SK-N-SH treated with all-trans-retinoic acid at 6 μM for 48 hours (cell line): ENCODE data around the gene NAGPA.

Experiments used
- ATAC-seq: fragments of 200-7000 bp; cut with Tn5 transposase; 3 replicates; pipeline ENCODE4 v1.9.1; 2020; ENCODE audit warnings: mild to moderate bottlenecking, moderate library complexity
- ARNTL ChIP-seq: fragments of 450-650 bp; formaldehyde crosslinking; IDR thresholded peaks from 2 replicates; pipeline ENCODE4 v1.5.0; 2020; ENCODE audit warnings: low read depth, mild to moderate bottlenecking, moderate library complexity, borderline replicate concordance
- BACH2 ChIP-seq: fragments of 250-450 bp; sonication (Bioruptor Pico); IDR thresholded peaks from 2 replicates; pipeline ENCODE4 v1.9.0; 2021; ENCODE audit warnings: mild to moderate bottlenecking, borderline replicate concordance
- CREB5 ChIP-seq: fragments of 250-450 bp; sonication (Bioruptor Pico); IDR thresholded peaks from 2 replicates; pipeline ENCODE4 v1.5.1; 2020; ENCODE audit warnings: low read depth, mild to moderate bottlenecking, moderate library complexity
- CSDC2 ChIP-seq: fragments of 250-450 bp; sonication (Bioruptor Pico); IDR thresholded peaks from 2 replicates; pipeline ENCODE4 v1.5.0; 2020; ENCODE audit warnings: mild to moderate bottlenecking, moderate library complexity
- GLIS3 ChIP-seq: fragments of 250-450 bp; sonication (Bioruptor Pico); IDR thresholded peaks from 2 replicates; pipeline ENCODE4 v1.5.0; 2020; ENCODE audit warnings: mild to moderate bottlenecking, moderate library complexity
- ISL1 ChIP-seq: fragments of 250-450 bp; sonication (Bioruptor Pico); IDR thresholded peaks from 2 replicates; pipeline ENCODE4 v2.1.2; 2022; ENCODE audit warnings: mild to moderate bottlenecking, moderate library complexity
- OSR1 ChIP-seq: fragments of 250-450 bp; sonication (Bioruptor Pico); IDR thresholded peaks from 2 replicates; pipeline ENCODE4 v1.8.0; 2022; ENCODE audit warnings: moderate library complexity, mild to moderate bottlenecking, inconsistent platforms
- PPARA ChIP-seq: fragments of 250-450 bp; sonication (Bioruptor Pico); IDR thresholded peaks from 2 replicates; pipeline ENCODE4 v1.5.0; 2020; ENCODE audit warnings: mild to moderate bottlenecking, borderline replicate concordance
- RARB ChIP-seq: fragments of 250-450 bp; sonication (Bioruptor Pico); IDR thresholded peaks from 2 replicates; pipeline ENCODE4 v1.8.0; 2021; ENCODE audit warnings: mild to moderate bottlenecking, moderate library complexity
- SNAI2 ChIP-seq: fragments of 250-450 bp; sonication (Bioruptor Pico); IDR thresholded peaks from 2 replicates; pipeline ENCODE4 v1.5.0; 2020; ENCODE audit warnings: mild to moderate bottlenecking, moderate library complexity
- TCF4 ChIP-seq: fragments of 250-450 bp; sonication (Bioruptor Pico); IDR thresholded peaks from 2 replicates; pipeline ENCODE4 v1.8.0; 2021; ENCODE audit warnings: mild to moderate bottlenecking, moderate library complexity, borderline replicate concordance
- TOX ChIP-seq: fragments of 250-450 bp; sonication (Bioruptor Pico); IDR thresholded peaks from 2 replicates; pipeline ENCODE4 v1.8.0; 2021; ENCODE audit warnings: mild to moderate bottlenecking, moderate library complexity, borderline replicate concordance
- ZC3H10 ChIP-seq: fragments of 250-450 bp; sonication (Bioruptor Pico); IDR thresholded peaks from 2 replicates; pipeline ENCODE4 v1.5.1; 2021; ENCODE audit warnings: mild to moderate bottlenecking, moderate library complexity
- ZFP3 ChIP-seq: fragments of 250-450 bp; sonication (Bioruptor Pico); IDR thresholded peaks from 2 replicates; pipeline ENCODE4 v1.5.0; 2020; ENCODE audit warnings: mild to moderate bottlenecking, moderate library complexity
- ZFP30 ChIP-seq: fragments of 450-650 bp; formaldehyde crosslinking; IDR thresholded peaks from 2 replicates; pipeline ENCODE4 v1.5.0; 2022; ENCODE audit warnings: mild to moderate bottlenecking, moderate library complexity
- ZNF565 ChIP-seq: fragments of 450-650 bp; formaldehyde crosslinking; conservative IDR thresholded peaks from 2 replicates; pipeline ENCODE4 v1.5.0; 2020; ENCODE audit warnings: low read depth, mild to moderate bottlenecking, moderate library complexity
- ZNF70 ChIP-seq: fragments of 450-650 bp; formaldehyde crosslinking; IDR thresholded peaks from 2 replicates; pipeline ENCODE4 v1.5.0; 2020; ENCODE audit warnings: mild to moderate bottlenecking, moderate library complexity
- ZNF8 ChIP-seq: fragments of 450-650 bp; formaldehyde crosslinking; IDR thresholded peaks from 2 replicates; pipeline ENCODE4 v1.5.0; 2020; ENCODE audit warnings: mild to moderate bottlenecking, moderate library complexity
- TF ChIP-seq, protein P1 (sequence below): fragments of 250-450 bp; sonication (Bioruptor Pico); IDR thresholded peaks from 2 replicates; pipeline ENCODE4 v1.5.1; 2021; ENCODE audit warnings: mild to moderate bottlenecking, moderate library complexity
- TF ChIP-seq, protein P2 (sequence below): fragments of 250-450 bp; sonication (Bioruptor Pico); IDR thresholded peaks from 2 replicates; pipeline ENCODE4 v1.5.0; 2020; ENCODE audit warnings: mild to moderate bottlenecking, moderate library complexity
- TF ChIP-seq, protein P3 (sequence below): fragments of 250-450 bp; sonication (Bioruptor Pico); IDR thresholded peaks from 2 replicates; pipeline ENCODE4 v1.8.0; 2021; ENCODE audit warnings: low read depth, mild to moderate bottlenecking, moderate library complexity, borderline replicate concordance

The NAGPA gene

DNA sequence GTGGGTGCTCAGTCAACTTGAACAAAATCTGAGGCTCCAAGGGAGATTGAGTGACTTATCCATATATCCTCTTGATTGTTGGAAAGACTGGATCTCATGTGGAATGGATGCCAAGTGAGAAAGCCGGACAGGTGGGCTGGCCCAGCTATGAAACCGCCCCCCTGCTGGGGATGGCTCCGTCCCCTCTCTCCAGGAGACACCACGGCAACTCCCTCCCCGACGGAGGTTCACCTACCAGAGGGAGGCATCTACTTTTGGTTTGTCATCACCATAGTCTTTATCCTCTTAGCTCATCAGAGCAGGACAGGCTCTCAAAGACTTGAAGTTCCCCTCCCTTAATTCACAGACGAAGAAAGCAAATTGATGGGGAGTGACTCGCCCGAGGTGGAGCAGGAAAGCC, 36.1 kb upstream of the NAGPA start:
- TF ChIP-seq TOX (CRISPR knock-in tag) (no peak), SNAI2 (CRISPR knock-in tag) (no peak), ZFP3 (no peak), PPARA (no peak), CREB5 (CRISPR knock-in tag) (no peak), RARB (CRISPR knock-in tag) (no peak), TCF4 (CRISPR knock-in tag) (no peak), ZC3H10 (no peak), OSR1 (CRISPR knock-in tag) (no peak), CSDC2 (no peak), ISL1 (CRISPR knock-in tag) (no peak), ZNF8 (CRISPR knock-in tag) (no peak), ZFP30 (CRISPR knock-in tag) (no peak), ARNTL (no peak), ZNF70 (no peak), GLIS3 (CRISPR knock-in tag) (no peak), ZNF565 (no peak)
- TF ChIP-seq, protein P1, sequence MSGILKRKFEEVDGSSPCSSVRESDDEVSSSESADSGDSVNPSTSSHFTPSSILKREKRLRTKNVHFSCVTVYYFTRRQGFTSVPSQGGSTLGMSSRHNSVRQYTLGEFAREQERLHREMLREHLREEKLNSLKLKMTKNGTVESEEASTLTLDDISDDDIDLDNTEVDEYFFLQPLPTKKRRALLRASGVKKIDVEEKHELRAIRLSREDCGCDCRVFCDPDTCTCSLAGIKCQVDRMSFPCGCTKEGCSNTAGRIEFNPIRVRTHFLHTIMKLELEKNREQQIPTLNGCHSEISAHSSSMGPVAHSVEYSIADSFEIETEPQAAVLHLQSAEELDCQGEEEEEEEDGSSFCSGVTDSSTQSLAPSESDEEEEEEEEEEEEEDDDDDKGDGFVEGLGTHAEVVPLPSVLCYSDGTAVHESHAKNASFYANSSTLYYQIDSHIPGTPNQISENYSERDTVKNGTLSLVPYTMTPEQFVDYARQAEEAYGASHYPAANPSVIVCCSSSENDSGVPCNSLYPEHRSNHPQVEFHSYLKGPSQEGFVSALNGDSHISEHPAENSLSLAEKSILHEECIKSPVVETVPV (CRISPR knock-in tag): no peak
- TF ChIP-seq, protein P2, sequence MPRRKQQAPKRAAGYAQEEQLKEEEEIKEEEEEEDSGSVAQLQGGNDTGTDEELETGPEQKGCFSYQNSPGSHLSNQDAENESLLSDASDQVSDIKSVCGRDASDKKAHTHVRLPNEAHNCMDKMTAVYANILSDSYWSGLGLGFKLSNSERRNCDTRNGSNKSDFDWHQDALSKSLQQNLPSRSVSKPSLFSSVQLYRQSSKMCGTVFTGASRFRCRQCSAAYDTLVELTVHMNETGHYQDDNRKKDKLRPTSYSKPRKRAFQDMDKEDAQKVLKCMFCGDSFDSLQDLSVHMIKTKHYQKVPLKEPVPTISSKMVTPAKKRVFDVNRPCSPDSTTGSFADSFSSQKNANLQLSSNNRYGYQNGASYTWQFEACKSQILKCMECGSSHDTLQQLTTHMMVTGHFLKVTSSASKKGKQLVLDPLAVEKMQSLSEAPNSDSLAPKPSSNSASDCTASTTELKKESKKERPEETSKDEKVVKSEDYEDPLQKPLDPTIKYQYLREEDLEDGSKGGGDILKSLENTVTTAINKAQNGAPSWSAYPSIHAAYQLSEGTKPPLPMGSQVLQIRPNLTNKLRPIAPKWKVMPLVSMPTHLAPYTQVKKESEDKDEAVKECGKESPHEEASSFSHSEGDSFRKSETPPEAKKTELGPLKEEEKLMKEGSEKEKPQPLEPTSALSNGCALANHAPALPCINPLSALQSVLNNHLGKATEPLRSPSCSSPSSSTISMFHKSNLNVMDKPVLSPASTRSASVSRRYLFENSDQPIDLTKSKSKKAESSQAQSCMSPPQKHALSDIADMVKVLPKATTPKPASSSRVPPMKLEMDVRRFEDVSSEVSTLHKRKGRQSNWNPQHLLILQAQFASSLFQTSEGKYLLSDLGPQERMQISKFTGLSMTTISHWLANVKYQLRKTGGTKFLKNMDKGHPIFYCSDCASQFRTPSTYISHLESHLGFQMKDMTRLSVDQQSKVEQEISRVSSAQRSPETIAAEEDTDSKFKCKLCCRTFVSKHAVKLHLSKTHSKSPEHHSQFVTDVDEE (CRISPR knock-in tag): no peak
- TF ChIP-seq, protein P3, sequence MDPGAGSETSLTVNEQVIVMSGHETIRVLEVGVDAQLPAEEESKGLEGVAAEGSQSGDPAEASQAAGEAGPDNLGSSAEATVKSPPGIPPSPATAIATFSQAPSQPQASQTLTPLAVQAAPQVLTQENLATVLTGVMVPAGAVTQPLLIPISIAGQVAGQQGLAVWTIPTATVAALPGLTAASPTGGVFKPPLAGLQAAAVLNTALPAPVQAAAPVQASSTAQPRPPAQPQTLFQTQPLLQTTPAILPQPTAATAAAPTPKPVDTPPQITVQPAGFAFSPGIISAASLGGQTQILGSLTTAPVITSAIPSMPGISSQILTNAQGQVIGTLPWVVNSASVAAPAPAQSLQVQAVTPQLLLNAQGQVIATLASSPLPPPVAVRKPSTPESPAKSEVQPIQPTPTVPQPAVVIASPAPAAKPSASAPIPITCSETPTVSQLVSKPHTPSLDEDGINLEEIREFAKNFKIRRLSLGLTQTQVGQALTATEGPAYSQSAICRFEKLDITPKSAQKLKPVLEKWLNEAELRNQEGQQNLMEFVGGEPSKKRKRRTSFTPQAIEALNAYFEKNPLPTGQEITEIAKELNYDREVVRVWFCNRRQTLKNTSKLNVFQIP (CRISPR knock-in tag): no peak
- TF ChIP-seq, all 23 proteins: peak for 0

GRCh38 chr16:5069048-5069447, 35.3 kb upstream of the NAGPA start:
- TF ChIP-seq, protein P1 (CRISPR knock-in tag): no peak
- TF ChIP-seq RARB (CRISPR knock-in tag) (no peak), GLIS3 (CRISPR knock-in tag) (no peak), BACH2 (CRISPR knock-in tag) (no peak), ZFP3 (no peak), ZFP30 (CRISPR knock-in tag) (no peak), PPARA (no peak), ZNF70 (no peak), SNAI2 (CRISPR knock-in tag) (no peak)
- TF ChIP-seq, all 23 proteins: peak for 0
- ATAC-seq: no peak

More for the DNA sequence above, 36.1 kb upstream of the NAGPA start:
- no peak for ATAC-seq

GRCh38 chr16:5066511-5066910, 32.8 kb upstream of the NAGPA start:
- no peak for TF ChIP-seq RARB (CRISPR knock-in tag)
- no peak for TF ChIP-seq ZNF70
- no peak for TF ChIP-seq CREB5 (CRISPR knock-in tag)
- TF ChIP-seq ZNF8 (CRISPR knock-in tag): no peak
- no peak for TF ChIP-seq SNAI2 (CRISPR knock-in tag)
- TF ChIP-seq ZC3H10: no peak
- TF ChIP-seq ZFP30 (CRISPR knock-in tag): no peak
- TF ChIP-seq TCF4 (CRISPR knock-in tag): no peak
- TF ChIP-seq, protein P3 (CRISPR knock-in tag): no peak
- TF ChIP-seq, protein P2 (CRISPR knock-in tag): no peak
- no peak for TF ChIP-seq TOX (CRISPR knock-in tag)
- no peak for TF ChIP-seq PPARA
- no peak for TF ChIP-seq ZFP3
- TF ChIP-seq ARNTL: no peak

More at GRCh38 chr16:5066511-5066910, 32.8 kb upstream of the NAGPA start:
- no peak for ATAC-seq
